NB4 (cell line): ENCODE data around the gene HOXC6.

ENCODE experiments used
- CTCF ChIP-seq: IDR thresholded peaks from one replicate; pipeline ENCODE4 v1.5.1; 2012; ENCODE audit warnings: low read depth, low read length
- POLR2A ChIP-seq: IDR thresholded peaks from 2 replicates; pipeline ENCODE4 v1.6.1; 2011; ENCODE audit warnings: mild to moderate bottlenecking; ENCODE audit not compliant: insufficient read length; ENCODE audit errors: extremely low read depth

- TF ChIP-seq POLR2A: no peak
- TF ChIP-seq CTCF: no peak
Observed at GRCh38 chr12:53981634-53982565, 46.3 kb upstream of the HOXC6 start.
